Omental fat pad (tissue), 4 donors: ENCODE results near the gene ORM1. TPM values are rescaled to one million over a fixed set of nuclear protein-coding genes. Genes with fewer than 3 reads are reported as not detected.

ENCODE experiments used
- ATAC-seq: fragments of 150-250 bp; one replicate; pipeline ENCODE4 v1.9.1; 2016; ENCODE audit warnings: mild to moderate bottlenecking, moderate library complexity; ENCODE audit not compliant: low FRiP score
- DNase-seq: peaks from one replicate; pipeline ENCODE4 v3.0.0-alpha.2; 2019; ENCODE audit warnings: low spot score
- total RNA-seq, 4 donors: library from RNA; depleted of rRNA; stranded (reverse); fragments of >200 nt; gene quantifications; one replicate each; pipeline ENCODE4 v1.1.0, GENCODE V29; 2016
- TF ChIP-seq, protein P1 (sequence below), 3 donors: fragments of 450-650 bp; IDR thresholded peaks; one replicate each; pipeline ENCODE4 v1.5.1; 2016 to 2017; ENCODE audit warnings: antibody characterized with exemption in 3 of 3, mild to moderate bottlenecking in 3 of 3, moderate library complexity in 2 of 3

ORM1 gene
- total RNA-seq, 4 donors from 2014 or later, result 0.65 to 5.4 (median 1.0) TPM; not detected in 1

DNA sequence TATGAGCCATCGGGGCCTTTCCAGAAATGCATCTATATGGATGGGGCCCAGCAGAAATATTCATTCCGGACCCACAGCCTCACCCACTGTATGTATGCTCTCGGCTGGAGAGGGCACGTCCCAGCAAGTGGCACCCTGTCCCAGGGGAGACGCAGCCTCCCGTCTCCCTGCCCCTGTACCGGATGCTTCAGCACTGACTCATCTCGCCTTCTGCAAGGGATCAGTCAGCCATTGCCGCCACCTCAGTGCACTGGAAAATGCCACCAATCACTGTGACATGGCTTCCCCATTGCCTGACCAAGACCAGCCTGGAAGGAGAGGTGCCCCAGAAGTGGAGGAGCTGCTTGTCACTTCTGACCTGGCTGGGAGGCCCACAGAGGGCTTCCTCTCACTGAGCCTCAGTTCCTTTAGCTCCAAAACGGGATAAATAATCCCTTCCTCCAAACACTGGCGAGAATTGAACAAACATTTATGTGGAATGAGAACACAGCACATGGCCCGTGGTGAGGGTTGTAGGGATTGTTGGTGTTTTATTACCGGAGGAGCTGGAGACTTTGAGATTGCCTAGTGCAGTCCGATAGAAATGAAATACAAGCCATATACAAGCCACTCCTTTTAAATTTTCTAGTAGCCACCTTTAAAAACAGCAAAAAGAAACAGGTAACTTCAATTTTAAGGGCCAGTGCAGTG, 43.9 kb upstream of the ORM1 start:
- ATAC-seq, result no peak

DNA sequence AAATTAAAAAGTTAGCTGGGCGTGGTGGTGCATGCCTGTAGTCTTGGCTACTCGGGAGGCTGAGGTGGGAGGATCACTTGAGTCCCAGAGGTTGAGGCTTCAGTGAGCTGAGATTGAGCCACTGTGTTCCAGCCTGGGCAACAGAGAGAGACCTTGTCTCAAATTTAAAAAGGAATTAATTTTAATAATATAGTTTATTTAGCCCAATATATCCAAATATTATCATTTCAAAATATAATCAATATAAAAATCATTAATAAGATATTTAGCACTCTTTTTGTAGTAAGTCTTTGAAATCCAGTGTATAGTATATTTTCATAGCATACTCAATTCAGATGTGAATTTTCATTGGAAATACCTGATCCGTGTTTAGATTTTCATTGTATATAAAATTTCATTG, 43.2 kb upstream of the ORM1 start:
- TF ChIP-seq, protein P1, sequence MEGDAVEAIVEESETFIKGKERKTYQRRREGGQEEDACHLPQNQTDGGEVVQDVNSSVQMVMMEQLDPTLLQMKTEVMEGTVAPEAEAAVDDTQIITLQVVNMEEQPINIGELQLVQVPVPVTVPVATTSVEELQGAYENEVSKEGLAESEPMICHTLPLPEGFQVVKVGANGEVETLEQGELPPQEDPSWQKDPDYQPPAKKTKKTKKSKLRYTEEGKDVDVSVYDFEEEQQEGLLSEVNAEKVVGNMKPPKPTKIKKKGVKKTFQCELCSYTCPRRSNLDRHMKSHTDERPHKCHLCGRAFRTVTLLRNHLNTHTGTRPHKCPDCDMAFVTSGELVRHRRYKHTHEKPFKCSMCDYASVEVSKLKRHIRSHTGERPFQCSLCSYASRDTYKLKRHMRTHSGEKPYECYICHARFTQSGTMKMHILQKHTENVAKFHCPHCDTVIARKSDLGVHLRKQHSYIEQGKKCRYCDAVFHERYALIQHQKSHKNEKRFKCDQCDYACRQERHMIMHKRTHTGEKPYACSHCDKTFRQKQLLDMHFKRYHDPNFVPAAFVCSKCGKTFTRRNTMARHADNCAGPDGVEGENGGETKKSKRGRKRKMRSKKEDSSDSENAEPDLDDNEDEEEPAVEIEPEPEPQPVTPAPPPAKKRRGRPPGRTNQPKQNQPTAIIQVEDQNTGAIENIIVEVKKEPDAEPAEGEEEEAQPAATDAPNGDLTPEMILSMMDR (IDR thresholded peaks at IDR 0.05), result no peak
- no peak for DNase-seq
- no peak for ATAC-seq

More for the DNA sequence above, 43.9 kb upstream of the ORM1 start:
- TF ChIP-seq, protein P1 (IDR thresholded peaks at IDR 0.05), result no peak
- DNase-seq, result peak; percentile 18

DNA sequence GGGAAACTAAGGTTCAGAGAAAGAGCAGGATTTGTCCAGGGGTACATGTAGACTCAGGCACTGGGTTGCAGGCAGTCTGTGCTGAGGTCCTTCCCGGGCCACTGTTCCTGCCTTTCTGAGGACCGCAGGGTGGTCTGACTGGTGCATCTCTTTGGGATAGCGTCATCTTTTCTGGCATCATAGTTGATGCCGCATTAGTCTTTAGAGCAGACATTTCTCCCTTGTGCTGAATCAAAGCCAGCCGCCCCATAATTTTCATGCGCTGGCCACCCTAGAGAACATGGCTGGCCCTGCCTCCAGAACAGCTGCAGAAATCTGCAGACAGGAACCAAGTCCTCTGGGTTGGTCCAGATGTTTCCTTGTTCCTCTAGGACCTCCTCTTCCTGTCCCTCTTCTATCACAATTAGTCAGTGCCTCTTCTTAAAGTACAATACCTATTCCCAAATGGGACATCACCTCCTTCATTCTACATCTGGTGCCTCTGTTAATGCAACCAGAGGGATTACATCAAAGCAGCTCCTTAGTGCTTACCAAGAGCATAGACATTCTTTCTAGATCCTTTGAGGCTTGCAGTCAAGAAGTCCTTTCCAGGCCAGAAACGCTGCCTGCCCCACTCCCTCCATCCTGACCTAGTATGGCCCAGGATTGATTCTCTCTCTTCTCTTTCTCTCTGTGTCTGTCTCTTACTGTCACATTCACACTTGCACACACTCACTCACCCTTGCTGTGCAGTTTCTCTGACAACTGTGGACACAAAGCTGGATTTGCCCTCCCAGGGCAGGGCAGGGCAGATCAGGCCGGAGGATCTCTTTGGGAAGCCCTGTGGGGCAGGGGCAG, 42.0 kb upstream of the ORM1 start:
- TF ChIP-seq, protein P1 (IDR thresholded peaks at IDR 0.05), result no peak
- DNase-seq, result peak; percentile 7
- ATAC-seq, result no peak

DNA sequence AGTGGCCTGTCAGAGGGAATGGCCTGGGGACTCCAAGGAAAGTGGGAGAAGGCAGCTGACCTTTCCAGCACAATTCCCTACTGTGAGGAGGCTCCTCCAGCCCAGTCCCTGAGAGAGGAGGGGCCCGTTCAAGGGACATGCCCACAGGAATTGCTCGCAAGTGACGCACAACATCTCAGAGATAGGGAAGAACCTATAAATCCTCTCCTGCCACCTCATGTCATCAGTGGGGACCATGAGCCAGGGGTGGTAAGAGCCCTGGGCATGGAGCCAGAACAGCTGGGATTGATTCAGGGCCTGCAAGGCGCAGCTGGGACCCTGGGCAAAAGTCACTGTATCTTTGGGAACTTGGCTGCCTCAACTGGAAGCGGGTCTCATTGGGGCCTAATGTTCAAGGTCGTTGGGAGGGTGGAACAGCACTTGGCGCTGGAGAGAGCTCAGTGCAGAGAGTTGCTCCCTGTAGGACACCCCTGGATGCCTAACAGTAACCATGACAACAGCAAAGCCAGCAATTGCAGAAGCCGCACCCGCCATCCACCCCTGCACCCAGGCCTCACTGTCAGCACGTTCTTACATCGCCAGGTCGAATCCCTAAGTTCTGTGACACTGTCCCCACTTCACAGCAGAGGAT, 41.3 kb upstream of the ORM1 start:
- TF ChIP-seq, protein P1 (IDR thresholded peaks at IDR 0.05), result no peak
- ATAC-seq (no peak), DNase-seq (peak; percentile 16)

DNA sequence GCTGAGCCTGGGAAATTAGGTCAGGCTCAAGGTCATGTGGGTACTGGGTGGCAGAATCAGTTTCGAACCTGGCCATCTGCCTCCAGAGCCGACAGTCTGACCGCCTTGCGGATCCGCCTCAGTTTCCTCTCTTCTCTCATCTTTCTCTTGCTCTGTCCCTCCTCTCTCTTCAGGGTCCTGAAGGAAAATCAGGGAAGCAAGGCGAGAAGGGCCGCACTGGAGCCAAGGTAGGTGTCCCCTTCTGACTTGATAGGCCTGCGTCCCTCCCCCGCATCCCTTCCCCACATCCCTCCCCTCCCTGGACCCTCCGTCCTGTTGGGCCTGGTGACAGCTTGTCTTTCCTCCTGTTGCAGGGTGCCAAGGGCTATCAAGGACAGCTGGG, 40.8 kb upstream of the ORM1 start:
- DNase-seq, result peak; percentile 11
- ATAC-seq, result no peak
- TF ChIP-seq, protein P1 (IDR thresholded peaks at IDR 0.05), result no peak

DNA sequence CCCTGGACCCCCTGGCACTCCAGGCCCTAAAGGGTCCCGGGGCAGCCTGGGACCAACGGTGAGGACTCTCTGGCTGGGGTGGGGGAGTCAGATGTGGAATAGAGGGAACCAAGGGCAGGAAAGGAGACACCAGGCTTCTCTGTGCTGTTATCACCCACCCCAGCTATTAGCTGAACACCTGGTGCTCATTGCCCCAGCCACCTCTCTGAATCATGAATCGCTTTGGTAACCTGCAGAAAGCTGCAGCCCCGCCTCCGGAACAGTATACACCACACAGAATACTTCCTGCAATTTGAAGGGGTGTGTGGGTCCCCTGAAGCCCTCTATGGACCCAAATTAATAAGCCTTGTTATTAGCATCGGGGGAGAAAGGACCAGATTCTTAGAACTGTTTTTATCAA, 40.4 kb upstream of the ORM1 start:
- DNase-seq (peak; percentile 18), ATAC-seq (no peak)
- TF ChIP-seq, protein P1 (IDR thresholded peaks at IDR 0.05), result no peak
